C1 segment of cervical spinal cord (tissue), 14 donors: ENCODE data around the gene AGO4.

Experiments
- DNase-seq, 14 donors: peaks; one replicate each; lab custom pipeline; 2025; lab: John Stamatoyannopoulos, UW

AGO4 gene

GRCh38 chr1:35894183-35894582 is 86.4 kb downstream of the AGO4 start:
- DNase-seq: peak in 6 of 14 donors; percentile 0 to 50 (median 18)

GRCh38 chr1:35894656-35895055 is 86.8 kb downstream of the AGO4 start:
- DNase-seq: no peak

GRCh38 chr1:35899941-35900340 is 92.1 kb downstream of the AGO4 start:
- no peak for DNase-seq

- no peak for DNase-seq
Observed at GRCh38 chr1:35901235-35901634, 93.4 kb downstream of the AGO4 start.

- no peak for DNase-seq
Observed at GRCh38 chr1:35902671-35903070, 94.9 kb downstream of the AGO4 start.
